PFSK-1 (cell line): ENCODE data around the gene SH3RF1.

ENCODE experiments used
- FOXP2 ChIP-seq: optimal IDR thresholded peaks from 2 replicates; pipeline ENCODE3; 2011; ENCODE audit warnings: borderline replicate concordance, control low read depth, inconsistent platforms; ENCODE audit not compliant: insufficient read depth; ENCODE audit errors: extremely low read length, extremely low read depth
- POLR2AphosphoS5 ChIP-seq: IDR thresholded peaks from 2 replicates; pipeline ENCODE4 v1.6.1; 2012; ENCODE audit warnings: low read depth, mild to moderate bottlenecking, control low read depth, low read length, moderate library complexity
- SIN3A ChIP-seq: IDR thresholded peaks from 2 replicates; pipeline ENCODE4 v1.6.1; 2012; ENCODE audit warnings: mild to moderate bottlenecking, low read length, moderate library complexity, borderline replicate concordance; ENCODE audit not compliant: insufficient read depth
- TAF1 ChIP-seq: IDR thresholded peaks from 2 replicates; pipeline ENCODE4 v1.6.1; 2012; ENCODE audit warnings: low read length, control low read depth, borderline replicate concordance; ENCODE audit not compliant: insufficient read depth
- TF ChIP-seq, protein P1 (sequence below), 2 experiments: IDR thresholded peaks; 2 replicates each; pipeline versions ENCODE4 v1.6.1 to v1.8.0; 2011 to 2012; ENCODE audit warnings: low read depth in 2 of 2, low read length in 2 of 2, control low read depth in 1 of 2, inconsistent platforms in 1 of 2, mild to moderate bottlenecking in 1 of 2, moderate library complexity in 1 of 2; ENCODE audit not compliant: insufficient read depth in 1 of 2

SH3RF1 gene

DNA sequence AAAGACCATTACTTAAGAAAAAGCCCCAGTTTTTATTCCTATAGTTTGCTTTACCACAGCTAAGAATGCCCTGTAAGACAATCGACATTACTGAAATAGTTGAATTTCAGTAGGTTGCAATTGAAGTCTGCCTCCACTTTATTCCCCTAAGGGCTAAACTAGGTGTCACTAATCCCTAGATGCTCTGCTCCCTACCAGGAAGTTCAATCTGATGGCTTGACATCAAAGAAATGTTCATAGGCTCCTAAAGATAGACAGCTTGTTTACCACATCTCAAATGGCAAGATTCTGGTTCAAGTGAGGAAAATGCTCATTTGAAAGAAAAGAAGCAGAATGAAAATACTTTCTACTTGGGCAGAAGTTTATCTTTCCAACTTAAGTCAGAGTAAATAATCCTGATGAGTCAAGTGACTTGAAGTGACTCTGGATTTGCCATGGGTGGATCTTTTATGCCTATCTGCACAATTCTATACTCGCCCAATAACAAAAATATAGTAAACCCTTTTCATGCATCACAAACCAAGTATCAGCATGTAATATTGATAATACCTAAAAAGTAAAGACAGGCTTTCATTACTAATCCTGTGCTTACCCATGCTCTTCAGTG, 117.2 kb downstream of the SH3RF1 start:
- no peak for TF ChIP-seq SIN3A
- TF ChIP-seq TAF1 = no peak
- no peak for TF ChIP-seq POLR2AphosphoS5
- TF ChIP-seq FOXP2 = no peak
- TF ChIP-seq, protein P1, sequence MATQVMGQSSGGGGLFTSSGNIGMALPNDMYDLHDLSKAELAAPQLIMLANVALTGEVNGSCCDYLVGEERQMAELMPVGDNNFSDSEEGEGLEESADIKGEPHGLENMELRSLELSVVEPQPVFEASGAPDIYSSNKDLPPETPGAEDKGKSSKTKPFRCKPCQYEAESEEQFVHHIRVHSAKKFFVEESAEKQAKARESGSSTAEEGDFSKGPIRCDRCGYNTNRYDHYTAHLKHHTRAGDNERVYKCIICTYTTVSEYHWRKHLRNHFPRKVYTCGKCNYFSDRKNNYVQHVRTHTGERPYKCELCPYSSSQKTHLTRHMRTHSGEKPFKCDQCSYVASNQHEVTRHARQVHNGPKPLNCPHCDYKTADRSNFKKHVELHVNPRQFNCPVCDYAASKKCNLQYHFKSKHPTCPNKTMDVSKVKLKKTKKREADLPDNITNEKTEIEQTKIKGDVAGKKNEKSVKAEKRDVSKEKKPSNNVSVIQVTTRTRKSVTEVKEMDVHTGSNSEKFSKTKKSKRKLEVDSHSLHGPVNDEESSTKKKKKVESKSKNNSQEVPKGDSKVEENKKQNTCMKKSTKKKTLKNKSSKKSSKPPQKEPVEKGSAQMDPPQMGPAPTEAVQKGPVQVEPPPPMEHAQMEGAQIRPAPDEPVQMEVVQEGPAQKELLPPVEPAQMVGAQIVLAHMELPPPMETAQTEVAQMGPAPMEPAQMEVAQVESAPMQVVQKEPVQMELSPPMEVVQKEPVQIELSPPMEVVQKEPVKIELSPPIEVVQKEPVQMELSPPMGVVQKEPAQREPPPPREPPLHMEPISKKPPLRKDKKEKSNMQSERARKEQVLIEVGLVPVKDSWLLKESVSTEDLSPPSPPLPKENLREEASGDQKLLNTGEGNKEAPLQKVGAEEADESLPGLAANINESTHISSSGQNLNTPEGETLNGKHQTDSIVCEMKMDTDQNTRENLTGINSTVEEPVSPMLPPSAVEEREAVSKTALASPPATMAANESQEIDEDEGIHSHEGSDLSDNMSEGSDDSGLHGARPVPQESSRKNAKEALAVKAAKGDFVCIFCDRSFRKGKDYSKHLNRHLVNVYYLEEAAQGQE (IDR thresholded peaks at IDR 0.05; ENCODE audit: insufficient read depth in 1 of 2, low read depth in 2 of 2, low read length in 2 of 2) = no peak

DNA sequence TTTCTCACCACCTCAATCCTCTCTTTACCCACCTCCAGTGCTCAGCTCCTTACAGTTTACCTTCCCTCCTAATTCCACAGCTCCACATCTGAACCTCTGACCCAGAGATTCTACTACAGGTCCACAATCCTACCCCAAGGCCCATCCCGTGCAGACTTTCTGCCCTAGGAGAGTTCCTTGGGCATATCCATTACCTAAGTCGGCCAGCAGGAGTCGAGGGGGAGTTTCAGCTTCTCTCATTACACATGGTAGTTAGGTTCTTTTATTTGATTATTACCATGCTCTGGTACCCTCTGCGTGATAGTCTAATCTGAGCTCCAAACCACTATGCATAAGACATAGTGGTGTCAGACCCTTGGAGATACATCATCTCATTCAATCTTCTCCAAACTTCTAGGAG, 117.9 kb downstream of the SH3RF1 start:
- no peak for TF ChIP-seq FOXP2
- no peak for TF ChIP-seq POLR2AphosphoS5
- TF ChIP-seq, protein P1 (IDR thresholded peaks at IDR 0.05; ENCODE audit: insufficient read depth in 1 of 2, low read depth in 2 of 2, low read length in 2 of 2) = no peak
- TF ChIP-seq TAF1 = no peak
- TF ChIP-seq SIN3A = no peak

DNA sequence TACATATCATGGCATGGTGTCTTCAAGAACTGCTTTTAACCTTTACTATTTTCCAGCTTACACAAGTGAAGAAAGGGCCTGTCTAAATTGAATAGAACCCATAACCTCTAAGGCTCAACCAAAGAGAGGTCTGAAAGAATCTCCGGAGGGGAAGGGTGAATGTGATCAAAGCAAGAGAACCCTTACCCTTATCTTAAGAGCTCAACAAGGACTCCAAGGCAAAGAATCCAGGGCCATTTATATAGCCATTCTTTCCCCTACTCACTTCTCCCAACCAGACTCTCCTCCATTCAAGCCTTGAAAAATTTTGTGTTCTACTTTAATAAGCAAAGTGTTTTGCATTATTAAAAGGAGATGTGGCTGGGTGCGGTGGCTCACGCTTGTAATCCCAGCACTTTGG, 118.7 kb downstream of the SH3RF1 start:
- TF ChIP-seq, protein P1 (IDR thresholded peaks at IDR 0.05; ENCODE audit: insufficient read depth in 1 of 2, low read depth in 2 of 2, low read length in 2 of 2) = no peak
- TF ChIP-seq POLR2AphosphoS5 (no peak), FOXP2 (no peak), TAF1 (no peak), SIN3A (no peak)

GRCh38 chr4:169151671-169152070, 119.1 kb downstream of the SH3RF1 start:
- TF ChIP-seq POLR2AphosphoS5 (no peak), SIN3A (no peak), FOXP2 (no peak), TAF1 (no peak)
- TF ChIP-seq, protein P1 (IDR thresholded peaks at IDR 0.05; ENCODE audit: insufficient read depth in 1 of 2, low read depth in 2 of 2, low read length in 2 of 2) = no peak
